ENCODE measurements around the gene GBF1.
"Not testable (repeated sequence)": the region's sequence is repeated elsewhere in the genome, so short reads cannot be mapped to it uniquely, and the experiment has no call there.

GBF1 gene

DNA sequence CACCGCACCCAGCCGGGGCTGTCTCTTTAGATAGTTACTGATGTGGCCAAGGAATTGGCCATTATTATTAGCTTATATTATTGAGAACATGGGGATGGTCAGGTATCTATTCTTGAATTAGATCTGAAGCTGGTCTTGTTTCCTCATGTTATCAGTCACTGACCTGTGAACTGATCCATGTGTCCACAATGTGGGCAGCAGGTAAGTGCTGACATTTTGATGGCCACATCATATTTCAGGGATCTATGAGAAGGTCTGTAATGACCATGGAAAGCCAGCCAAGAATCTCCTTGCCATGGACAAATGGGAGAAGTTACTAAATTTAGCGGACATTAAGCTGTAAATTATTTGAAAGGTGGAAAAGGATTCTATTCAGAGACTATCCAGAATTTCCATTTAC, 61.4 kb downstream of the GBF1 start:
- DNase-seq (ENCODE audit: low spot score): no peak

DNA sequence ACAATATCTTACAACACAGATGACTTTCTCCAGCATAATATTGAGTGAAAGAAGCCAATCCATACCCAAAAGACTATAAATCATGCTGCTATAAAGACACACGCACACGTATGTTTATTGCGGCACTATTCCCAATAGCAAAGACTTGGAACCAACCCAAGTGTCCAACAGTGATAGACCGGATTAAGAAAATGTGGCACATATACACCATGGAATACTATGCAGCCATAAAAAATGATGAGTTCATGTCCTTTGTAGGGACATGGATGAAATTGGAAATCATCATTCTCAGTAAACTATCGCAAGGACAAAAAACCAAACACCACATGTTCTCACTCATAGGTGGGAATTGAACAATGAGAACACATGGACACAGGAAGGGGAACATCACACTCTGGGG, 63.0 kb downstream of the GBF1 start:
- not testable (repeated sequence) for DNase-seq (ENCODE audit: low spot score)

GRCh38 chr10:102309236-102309635, 63.9 kb downstream of the GBF1 start:
- DNase-seq (ENCODE audit: low spot score): no peak

GRCh38 chr10:102309916-102310315, 64.6 kb downstream of the GBF1 start:
- DNase-seq (ENCODE audit: low spot score): no peak

GRCh38 chr10:102310361-102311024, 65.2 kb downstream of the GBF1 start:
- peak; percentile 70 for DNase-seq (ENCODE audit: low spot score)

DNA sequence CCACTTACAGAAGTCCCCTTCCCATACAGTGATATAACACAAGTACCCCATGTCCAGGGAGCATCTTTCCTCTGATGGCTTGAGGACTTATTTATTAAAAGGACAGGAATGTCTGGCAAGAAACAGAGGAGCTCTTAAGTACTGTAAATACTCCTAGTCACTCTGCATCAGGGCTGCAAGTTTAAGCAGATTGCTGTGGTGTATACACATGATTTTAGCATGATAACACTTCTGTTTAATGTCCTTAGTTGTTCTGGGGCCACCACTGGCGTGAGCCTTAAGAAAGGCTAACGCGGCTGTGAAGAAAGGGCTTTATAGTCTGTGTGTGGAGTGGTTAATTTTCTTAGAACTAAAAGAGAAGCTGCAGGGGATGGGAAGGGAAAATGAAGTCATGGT, 65.7 kb downstream of the GBF1 start:
- peak; percentile 40 for DNase-seq (ENCODE audit: low spot score)

DNA sequence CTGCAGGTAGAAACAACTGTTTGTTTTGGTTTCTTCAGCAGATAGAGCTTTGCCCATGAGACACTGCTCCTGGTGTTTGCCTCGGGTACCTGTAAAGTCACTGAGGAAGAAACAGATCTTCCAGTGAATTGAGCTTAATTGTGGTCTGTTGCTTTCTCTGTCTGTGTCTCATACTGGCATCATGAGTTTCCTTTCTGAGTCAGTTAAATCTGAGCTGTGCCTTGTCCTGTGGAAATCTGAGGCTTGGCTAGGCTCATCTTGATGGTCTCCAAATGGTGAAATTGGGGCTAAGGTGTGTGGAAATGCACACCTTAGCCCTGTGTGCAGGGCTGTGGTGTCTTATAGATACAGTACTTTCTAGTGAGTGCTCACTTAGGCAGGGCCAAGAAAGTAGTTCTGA, 67.4 kb downstream of the GBF1 start:
- DNase-seq (ENCODE audit: low spot score): peak; percentile 42

- no peak for DNase-seq (ENCODE audit: low spot score)
Measured at GRCh38 chr10:102313221-102313896, 68.0 kb downstream of the GBF1 start.

- no peak for DNase-seq (ENCODE audit: low spot score)
Measured at GRCh38 chr10:102314801-102315200, 69.5 kb downstream of the GBF1 start.

DNA sequence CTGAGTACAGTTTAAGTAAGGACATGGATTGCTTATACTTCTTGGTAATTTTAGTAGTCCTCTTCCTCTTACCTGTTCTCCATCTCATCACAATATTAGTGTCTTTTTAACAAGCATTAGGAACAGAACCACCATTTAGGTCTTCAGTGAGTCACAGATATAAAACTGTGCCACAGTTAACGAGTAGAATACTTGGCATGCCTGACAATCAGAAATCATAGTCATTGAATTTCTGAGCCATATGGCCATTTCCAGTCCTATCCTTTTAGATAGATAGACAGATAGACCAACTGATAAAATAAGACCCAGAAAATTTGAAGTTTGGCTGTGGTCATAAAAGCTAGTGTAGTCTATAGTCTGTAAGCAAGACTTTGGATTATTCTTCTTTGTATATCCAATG, 71.1 kb downstream of the GBF1 start:
- no peak for DNase-seq (ENCODE audit: low spot score)

DNA sequence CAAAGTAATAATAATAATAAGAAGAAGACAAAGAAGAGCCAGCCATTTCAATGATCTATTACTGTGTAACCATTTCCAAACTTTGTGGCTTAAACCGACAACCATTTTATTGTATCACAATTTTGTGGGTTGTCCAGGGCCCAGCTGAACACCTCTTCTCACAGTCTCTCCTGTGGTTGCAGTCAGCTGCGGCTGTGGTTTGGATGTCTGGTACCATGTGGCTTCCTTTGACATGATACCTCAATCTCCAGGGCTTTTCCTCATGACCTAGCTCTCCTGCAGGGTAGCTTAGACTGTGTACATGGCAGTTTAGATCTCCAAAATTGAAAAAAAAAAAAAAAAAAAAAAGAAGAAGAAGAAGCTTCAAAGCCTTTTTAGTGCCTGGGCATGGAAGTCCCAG, 77.6 kb downstream of the GBF1 start:
- DNase-seq (ENCODE audit: low spot score): no peak

- peak; percentile 25 for DNase-seq (ENCODE audit: low spot score)
Measured at GRCh38 chr10:102324061-102324460, 78.7 kb downstream of the GBF1 start.

GRCh38 chr10:102326031-102326430, 80.7 kb downstream of the GBF1 start:
- no peak for DNase-seq (ENCODE audit: low spot score)

DNA sequence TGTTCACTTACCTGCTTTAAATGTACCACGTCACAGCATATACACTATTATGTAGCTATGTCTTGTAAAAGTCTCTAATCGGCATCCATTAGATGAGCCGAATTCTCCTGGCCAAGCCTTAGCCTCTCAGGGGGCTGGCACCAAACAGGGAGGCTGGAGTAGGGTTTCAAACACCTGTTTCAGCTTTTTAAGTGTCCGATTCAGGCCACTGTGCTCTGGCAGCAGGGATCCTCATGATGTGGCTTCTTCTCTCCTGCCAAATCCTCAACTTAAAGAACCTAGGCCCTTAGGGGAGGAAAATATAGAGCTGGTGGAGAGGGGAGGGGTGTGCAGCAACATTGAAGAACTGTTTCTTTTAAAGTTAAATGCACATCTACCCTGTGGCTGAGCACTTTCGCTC, 81.7 kb downstream of the GBF1 start:
- no peak for DNase-seq (ENCODE audit: low spot score)

DNA sequence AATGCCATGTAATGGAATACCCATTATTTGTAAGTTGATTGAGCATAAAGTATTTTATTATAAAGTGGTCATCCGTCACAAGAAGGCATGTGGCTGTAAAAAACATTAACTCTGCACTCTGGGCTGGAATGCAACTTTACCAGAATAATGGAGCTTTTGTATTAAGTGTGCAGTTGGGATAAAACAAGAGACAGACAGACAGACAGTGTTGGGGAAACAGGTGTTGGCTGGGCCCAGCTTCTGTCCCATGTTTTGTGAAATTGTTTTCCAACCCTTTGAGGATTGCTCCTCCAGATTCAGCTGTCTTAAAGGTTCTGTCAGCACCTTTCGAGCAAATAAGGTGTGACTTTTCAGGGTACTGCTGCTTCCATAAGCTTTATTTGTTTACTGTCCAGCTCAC, 82.3 kb downstream of the GBF1 start:
- DNase-seq (ENCODE audit: low spot score): no peak

DNA sequence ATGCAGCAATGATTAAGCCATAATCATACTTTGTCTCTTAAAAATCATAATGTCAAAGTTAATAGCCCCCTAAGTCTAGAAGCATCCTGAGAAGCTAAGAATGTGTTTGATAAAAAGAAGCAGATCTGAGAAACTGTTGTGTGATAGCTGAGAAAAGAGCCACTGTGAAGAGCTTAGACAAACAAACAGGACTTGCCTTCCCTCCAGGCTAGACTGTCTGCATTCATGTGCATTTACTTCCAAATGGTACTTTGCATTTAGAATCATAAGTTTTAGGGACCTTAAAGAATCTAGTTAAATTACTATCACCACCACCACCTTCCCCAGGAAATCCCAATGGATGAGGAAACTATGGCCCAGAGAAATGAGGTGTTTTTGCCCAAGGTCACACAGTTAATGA, 87.4 kb downstream of the GBF1 start:
- no peak for DNase-seq (ENCODE audit: low spot score)

- DNase-seq (ENCODE audit: low spot score): no peak
Measured at GRCh38 chr10:102334101-102334500, 88.8 kb downstream of the GBF1 start.

- DNase-seq (ENCODE audit: low spot score): no peak
Measured at GRCh38 chr10:102335184-102335583, 89.9 kb downstream of the GBF1 start.

DNA sequence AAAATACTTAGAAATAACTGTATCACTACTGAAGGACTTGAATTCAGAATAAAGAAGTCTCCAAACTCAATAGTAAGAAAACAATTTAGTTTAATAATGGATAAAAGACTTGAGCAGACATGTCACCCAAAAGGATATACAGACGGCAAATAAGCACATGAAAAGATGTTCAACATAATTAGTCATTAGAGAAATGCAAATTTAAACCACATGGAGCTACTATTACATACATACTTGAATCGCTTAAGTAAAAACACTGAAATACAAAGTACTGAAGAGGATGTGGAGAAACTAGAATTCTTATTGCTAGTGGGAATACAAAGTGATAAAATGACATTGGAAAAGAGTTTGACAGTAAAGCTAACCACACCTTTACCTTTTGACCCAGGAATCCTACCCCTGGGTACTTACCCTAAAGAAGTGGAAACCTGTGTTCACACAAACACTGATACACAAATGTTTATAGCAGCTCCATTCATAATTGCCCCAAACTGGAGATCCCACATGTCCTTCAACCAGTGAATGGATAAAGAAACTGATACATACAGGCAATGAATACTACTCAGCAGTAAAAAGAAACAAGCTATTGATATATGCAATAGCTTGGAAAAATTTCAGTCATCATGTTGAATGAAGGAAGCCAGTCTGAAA, 95.8 kb downstream of the GBF1 start:
- DNase-seq (ENCODE audit: low spot score): no peak

GRCh38 chr10:102342458-102342857, 97.1 kb downstream of the GBF1 start:
- DNase-seq (ENCODE audit: low spot score): no peak

GRCh38 chr10:102342958-102343357, 97.6 kb downstream of the GBF1 start:
- DNase-seq (ENCODE audit: low spot score): peak; percentile 70

- DNase-seq (ENCODE audit: low spot score): no peak
Measured at GRCh38 chr10:102344067-102344466, 98.7 kb downstream of the GBF1 start.

DNA sequence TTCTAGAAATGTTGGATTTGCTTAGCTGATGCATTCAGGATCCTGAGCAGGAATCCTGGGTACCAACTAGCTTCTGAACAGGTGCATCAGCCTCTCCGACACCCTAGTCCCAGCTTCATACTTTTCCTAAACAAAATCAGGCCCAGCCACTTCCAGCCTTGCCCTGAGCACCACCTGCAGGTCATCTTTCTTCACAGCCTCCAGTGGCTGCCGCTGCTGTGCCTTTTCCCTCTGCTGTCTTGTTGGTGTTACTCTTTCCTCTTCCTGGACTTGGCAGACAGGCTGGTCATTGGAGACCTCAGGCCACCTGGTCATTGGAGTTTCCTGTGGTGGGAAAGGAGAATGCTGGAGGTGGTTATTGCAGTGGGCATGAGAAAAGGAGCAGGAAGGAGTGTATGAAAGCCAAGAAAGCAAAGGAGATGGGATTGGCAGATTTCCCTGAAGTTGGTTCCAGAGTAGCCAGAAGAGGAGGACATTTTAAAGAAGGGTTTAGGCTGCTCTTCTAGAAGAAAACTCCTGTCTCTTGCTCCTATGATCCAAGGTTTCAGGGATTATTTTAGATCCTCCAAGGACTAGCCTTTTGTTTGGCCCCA, 102.0 kb downstream of the GBF1 start:
- DNase-seq (ENCODE audit: low spot score): peak; percentile 23
